ENCODE measurements around the gene GABARAP. TPM values are rescaled to one million over a fixed set of nuclear protein-coding genes. Genes with fewer than 3 reads are reported as not detected.

Gene GABARAP
- total RNA-seq, 1 experiment from 2014 or later = 228 TPM

DNA sequence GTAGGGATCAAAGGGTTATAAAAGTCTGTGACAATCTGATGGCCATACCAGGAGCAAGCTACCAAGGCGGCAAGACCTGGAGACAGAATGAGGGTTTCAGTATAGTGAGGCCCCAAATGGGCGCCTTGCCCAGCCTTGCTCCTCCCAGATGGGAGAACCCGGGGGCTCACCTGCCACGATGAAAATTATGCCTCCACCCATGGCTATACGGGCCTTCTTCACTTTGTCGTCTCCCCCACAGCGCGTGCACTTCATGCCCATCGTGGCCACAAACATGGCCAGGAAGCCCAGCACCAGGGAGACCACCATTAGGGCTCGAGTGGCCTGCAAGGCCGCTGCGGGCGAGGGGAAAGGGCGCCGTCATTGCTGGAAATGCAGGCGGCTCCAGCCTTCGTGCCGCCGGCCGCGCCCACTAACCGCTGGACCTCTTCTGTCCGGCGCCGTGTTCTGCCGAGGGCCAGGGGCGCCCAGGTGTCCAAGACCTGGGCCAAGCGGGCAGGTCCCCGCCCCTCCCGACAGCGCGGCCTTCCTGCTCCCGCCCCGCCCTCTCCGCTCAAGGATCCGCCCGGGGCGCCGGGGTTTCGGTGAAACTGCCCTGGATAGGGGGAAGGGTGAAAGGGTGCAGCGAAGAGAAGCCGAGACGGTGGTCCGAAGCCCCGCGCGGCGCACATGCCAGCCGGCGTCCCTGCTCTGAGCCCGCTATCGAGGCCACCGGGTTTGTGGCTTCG is 18.6 kb upstream of the GABARAP start (continued):
- TF ChIP-seq SMAD3 (CRISPR knock-in tag; IDR thresholded peaks at IDR 0.05; ENCODE audit: borderline replicate concordance) (0 out of 2 replicates have a peak, but pooled peaks have one; percentile 46), JUN (CRISPR knock-in tag; IDR thresholded peaks at IDR 0.05) (no peak), ZNF138 (CRISPR knock-in tag; conservative IDR thresholded peaks at IDR 0.05) (no peak), HMGA2 (CRISPR knock-in tag; IDR thresholded peaks at IDR 0.05) (no peak), PRDM15 (CRISPR knock-in tag; IDR thresholded peaks at IDR 0.05) (peak; percentile 53; the same call in 1 of the 2 replicates), ZNF232 (CRISPR knock-in tag; IDR thresholded peaks at IDR 0.05) (no peak; the same call in 1 of the 2 replicates), ZBTB21 (CRISPR knock-in tag; IDR thresholded peaks at IDR 0.05; ENCODE audit: borderline replicate concordance) (0 out of 2 replicates have a peak, but pooled peaks have one; percentile 24)
- TF ChIP-seq, protein P1, sequence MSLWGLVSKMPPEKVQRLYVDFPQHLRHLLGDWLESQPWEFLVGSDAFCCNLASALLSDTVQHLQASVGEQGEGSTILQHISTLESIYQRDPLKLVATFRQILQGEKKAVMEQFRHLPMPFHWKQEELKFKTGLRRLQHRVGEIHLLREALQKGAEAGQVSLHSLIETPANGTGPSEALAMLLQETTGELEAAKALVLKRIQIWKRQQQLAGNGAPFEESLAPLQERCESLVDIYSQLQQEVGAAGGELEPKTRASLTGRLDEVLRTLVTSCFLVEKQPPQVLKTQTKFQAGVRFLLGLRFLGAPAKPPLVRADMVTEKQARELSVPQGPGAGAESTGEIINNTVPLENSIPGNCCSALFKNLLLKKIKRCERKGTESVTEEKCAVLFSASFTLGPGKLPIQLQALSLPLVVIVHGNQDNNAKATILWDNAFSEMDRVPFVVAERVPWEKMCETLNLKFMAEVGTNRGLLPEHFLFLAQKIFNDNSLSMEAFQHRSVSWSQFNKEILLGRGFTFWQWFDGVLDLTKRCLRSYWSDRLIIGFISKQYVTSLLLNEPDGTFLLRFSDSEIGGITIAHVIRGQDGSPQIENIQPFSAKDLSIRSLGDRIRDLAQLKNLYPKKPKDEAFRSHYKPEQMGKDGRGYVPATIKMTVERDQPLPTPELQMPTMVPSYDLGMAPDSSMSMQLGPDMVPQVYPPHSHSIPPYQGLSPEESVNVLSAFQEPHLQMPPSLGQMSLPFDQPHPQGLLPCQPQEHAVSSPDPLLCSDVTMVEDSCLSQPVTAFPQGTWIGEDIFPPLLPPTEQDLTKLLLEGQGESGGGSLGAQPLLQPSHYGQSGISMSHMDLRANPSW (CRISPR knock-in tag; conservative IDR thresholded peaks at IDR 0.05; ENCODE audit: low read depth) = no peak
- TF ChIP-seq, protein P2, sequence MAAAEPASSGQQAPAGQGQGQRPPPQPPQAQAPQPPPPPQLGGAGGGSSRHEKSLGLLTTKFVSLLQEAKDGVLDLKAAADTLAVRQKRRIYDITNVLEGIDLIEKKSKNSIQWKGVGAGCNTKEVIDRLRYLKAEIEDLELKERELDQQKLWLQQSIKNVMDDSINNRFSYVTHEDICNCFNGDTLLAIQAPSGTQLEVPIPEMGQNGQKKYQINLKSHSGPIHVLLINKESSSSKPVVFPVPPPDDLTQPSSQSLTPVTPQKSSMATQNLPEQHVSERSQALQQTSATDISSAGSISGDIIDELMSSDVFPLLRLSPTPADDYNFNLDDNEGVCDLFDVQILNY (CRISPR knock-in tag; IDR thresholded peaks at IDR 0.05) = peak; percentile 24; the same call in 1 of the 2 replicates
- TF ChIP-seq, protein P3, sequence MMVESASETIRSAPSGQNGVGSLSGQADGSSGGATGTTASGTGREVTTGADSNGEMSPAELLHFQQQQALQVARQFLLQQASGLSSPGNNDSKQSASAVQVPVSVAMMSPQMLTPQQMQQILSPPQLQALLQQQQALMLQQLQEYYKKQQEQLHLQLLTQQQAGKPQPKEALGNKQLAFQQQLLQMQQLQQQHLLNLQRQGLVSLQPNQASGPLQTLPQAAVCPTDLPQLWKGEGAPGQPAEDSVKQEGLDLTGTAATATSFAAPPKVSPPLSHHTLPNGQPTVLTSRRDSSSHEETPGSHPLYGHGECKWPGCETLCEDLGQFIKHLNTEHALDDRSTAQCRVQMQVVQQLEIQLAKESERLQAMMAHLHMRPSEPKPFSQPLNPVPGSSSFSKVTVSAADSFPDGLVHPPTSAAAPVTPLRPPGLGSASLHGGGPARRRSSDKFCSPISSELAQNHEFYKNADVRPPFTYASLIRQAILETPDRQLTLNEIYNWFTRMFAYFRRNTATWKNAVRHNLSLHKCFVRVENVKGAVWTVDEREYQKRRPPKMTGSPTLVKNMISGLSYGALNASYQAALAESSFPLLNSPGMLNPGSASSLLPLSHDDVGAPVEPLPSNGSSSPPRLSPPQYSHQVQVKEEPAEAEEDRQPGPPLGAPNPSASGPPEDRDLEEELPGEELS (CRISPR knock-in tag; IDR thresholded peaks at IDR 0.05) = no peak

DNA sequence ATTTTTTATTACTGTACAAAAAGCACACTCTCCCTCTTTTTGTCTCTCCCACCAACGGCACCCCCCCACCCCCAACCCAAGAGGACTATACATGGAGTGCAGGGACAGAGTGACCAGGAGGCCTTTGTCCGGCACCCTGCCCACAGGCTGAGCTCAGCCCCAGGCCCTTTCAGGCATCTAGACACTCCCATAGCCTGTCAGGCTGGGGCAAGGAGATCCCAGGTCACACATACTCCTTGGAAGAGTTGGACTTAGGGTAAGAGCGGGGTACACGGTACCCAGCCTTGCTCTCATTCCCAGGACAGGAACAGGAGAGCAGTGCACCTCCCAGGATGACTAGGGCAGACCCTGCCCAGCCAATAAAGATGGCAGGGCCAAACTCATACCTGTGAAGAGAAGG is 17.9 kb upstream of the GABARAP start:
- H3K36me3 Mint-ChIP-seq = peaks cover 19% of the 10 kb centered on the region
- no peaks in the 10 kb centered on the region for H3K27me3 Mint-ChIP-seq (ENCODE audit: low read depth)
- H3K4me1 Mint-ChIP-seq = peaks cover 17% of the 10 kb centered on the region
- ChIA-PET POLR2A (interaction anchor here (0.7 to 1.2 kb wide), 3 partner anchors 20 to 40 kb away, joined by 3 to 9 read pairs (median 3); partner anchors contain the start of genes ACADVL and DLG4), CTCF (interaction anchor here (1.2 kb wide), 2 partner anchors 20 to 36 kb away, joined by 4 read pairs; no protein-coding TSS in a partner anchor)
- DNase-seq (ENCODE audit: low spot score) (no peak), ATAC-seq (no peak)
- TF ChIP-seq ETV6 (CRISPR knock-in tag; IDR thresholded peaks at IDR 0.05) (no peak), HMGA2 (CRISPR knock-in tag; IDR thresholded peaks at IDR 0.05) (no peak), TCF7 (CRISPR knock-in tag; IDR thresholded peaks at IDR 0.05; ENCODE audit: low read depth) (no peak), NFATC4 (CRISPR knock-in tag; IDR thresholded peaks at IDR 0.05) (peak; percentile 33; the same call in 1 of the 2 replicates), ZNF219 (CRISPR knock-in tag; IDR thresholded peaks at IDR 0.05; ENCODE audit: borderline replicate concordance) (no peak), SMAD3 (CRISPR knock-in tag; IDR thresholded peaks at IDR 0.05; ENCODE audit: borderline replicate concordance) (no peak)
- H3K27ac Mint-ChIP-seq = peak overlapping the region; percentile 91
- H3K9me3 Mint-ChIP-seq = no peaks in the 10 kb centered on the region
- peak overlapping the region; percentile 78 for H3K4me3 Mint-ChIP-seq

All from WTC11 (cell line).